AG09319 (cell line): ENCODE measurements around the gene LRAT.

Source experiments
- DNase-seq: peaks from one replicate; pipeline ENCODE4 v3.0.0-alpha.2; 2010; ENCODE audit warnings: low read depth; ENCODE audit errors: extremely low read depth
- CTCF ChIP-seq: IDR thresholded peaks from 2 replicates; pipeline ENCODE4 v1.5.1; 2011; ENCODE audit warnings: low read depth, mild to moderate bottlenecking, inconsistent platforms, low read length, moderate library complexity

LRAT gene

DNA sequence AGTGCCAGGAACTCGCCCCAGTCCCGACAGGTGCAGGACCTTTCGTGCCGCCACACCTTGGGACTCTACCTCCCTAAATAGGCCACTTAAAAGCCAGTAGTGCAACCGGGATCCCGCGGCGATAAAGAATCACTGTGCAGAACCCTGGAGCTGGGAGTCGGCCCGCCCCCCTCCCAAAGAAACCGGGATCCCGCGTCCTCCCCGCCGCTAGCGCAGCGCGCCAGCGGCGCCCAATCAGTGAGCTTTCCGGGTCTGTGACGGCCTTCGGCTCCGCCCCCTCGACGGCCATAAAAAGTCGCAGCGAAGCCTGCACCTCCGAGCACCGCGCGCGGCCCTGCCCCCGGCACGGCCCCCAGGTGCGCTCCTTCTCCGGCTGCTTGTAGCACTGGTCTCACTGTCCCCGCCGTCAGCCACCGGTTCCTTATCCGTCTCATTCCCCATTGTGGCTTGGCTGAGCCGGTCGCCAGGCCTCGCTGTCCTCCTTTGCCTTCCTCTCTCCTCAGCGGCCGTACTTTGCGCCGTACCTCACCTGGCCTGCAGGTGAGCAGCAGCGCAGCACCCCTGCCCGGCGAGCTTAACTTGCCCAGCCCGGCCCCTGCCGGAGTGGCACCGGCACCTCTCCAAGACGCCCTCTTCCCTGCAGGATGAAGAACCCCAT lies at the start of gene LRAT:
Gene LRAT (plus strand): TSS at position 318 of the 658 bp plus-strand sequence. CDS start 327 bp downstream, at position 645.
- no peak for DNase-seq

DNA sequence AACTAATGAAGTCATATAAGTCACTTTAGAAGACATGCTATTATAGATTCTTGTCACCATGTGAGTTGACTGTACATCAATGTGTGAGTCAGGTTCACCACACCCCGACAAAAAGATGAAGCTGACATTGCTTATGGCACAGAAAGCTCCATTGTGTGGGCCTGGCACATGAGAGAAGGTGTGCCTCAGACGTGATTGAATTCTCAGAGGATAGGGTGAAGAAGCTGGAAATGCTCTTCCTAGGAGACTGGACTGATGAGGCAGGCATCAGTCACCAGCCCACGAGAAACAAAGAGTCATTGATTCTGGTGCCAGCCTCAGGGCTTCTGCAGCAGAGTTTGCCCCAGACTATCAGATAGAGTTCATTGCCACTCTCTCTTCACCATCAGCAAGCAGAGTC lies 35.9 kb upstream of the LRAT start:
- no peak for DNase-seq

More for the DNA sequence above, at the start of gene LRAT:
- TF ChIP-seq CTCF: no peak

DNA sequence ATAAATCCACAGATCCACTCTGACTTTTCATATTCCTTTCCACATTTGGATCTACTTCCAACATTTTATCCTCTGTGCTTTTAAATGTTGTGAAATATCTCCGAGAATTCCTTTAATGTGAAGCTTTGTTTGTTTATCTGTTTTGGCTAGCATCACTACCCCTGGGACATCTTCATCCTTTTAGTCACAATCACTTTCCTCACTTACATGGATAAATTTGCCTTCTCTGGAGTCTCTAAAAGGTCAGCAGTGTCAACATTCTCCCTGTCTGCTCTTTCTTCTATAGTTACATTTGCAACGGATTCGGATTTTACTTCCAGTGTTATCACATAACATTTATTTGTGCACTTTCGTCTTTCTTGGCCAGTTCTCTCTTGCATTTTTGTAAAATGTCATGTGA lies 34.2 kb upstream of the LRAT start:
- DNase-seq: no peak
- TF ChIP-seq CTCF: no peak

More for the DNA sequence above, 35.9 kb upstream of the LRAT start:
- no peak for TF ChIP-seq CTCF

DNA sequence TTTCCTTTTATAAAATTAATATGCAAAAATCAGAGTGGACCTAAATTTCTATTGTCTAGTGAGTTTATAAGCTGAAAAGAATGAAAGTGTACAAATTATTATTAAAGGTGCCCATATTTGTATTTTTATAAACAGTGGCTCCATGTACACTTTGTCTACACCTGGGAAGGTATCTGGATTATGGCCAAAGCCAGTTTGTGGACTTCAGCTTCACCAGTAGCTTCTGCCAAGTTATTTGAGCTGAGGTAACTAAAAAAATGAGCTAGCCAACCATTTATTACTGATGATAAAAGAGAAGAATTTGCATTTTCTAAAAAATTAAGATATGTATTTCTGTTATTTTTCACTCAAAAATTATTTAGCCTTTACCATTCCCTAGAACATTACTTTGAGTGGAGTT lies 32.3 kb upstream of the LRAT start:
- DNase-seq: no peak

DNA sequence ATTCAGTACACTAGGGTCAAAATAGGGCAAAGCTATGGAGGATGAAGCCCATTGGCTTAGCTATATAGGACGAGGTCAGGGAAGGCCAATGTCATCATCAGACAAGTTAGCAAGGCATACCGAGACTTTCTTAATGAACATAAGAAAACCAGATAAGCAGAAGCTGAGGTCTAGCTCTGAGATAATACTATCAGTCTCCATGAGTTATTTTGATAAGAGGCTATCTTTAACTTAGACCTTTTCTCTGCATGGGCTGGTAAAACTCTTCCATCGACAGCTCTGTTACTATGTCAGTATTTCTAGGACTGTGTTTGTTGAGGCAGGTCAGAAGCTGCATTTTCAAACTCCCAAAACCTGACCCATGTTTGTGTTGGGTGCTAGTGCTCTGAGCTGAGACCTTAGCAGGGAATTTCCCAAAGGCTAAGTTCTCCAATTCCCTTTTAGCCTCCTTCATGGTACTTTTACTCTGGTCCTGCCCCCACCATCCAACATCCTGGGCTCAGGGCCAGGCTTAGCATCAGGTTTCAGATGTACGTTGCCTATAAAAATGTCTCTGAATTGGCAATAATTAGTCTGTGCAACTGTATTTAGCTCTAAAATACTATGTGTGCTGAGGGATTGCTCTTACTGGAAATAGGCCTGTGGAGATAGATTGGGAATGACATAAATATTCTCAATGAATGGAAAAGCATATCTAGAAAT lies 29.3 kb upstream of the LRAT start:
- DNase-seq: no peak
- TF ChIP-seq CTCF: no peak

More for the DNA sequence above, 32.3 kb upstream of the LRAT start:
- no peak for TF ChIP-seq CTCF

- no peak for DNase-seq
- TF ChIP-seq CTCF: no peak
These were observed 24.7 kb upstream of the LRAT start for GRCh38 chr4:154719087-154719486.

- DNase-seq: no peak
- no peak for TF ChIP-seq CTCF
These were observed 23.7 kb upstream of the LRAT start for GRCh38 chr4:154720123-154720522.
